ENCODE data around the gene DENND1C. TPM values are rescaled to one million over a fixed set of nuclear protein-coding genes. Genes with fewer than 3 reads are reported as not detected.

DENND1C gene
- total and polyA plus RNA-seq, 2 experiments from 2014 or later = 3.1 to 6.1 TPM

DNA sequence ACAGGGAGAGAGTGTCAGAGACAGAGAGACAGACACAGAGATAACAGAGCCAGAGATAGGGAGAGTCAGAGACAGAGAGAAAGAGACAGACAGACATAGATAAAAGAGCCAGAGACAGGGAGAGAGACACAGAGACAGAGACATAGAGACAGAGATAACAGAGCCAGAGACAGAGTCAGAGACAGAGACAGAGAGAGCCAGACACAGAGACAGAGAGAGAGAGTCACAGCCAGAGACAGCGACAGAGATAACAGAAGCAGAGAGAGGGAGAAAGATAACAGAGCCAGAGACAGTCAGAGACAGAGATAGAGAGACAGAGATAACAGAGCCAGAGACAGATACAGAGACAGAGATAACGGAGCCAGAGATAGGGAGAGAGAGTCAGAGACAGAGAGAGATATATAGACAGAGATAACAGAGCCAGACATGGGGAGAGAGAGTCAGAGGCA, 48.4 kb upstream of the DENND1C start:
- peaks cover 47% of the 10 kb centered on the region for H3K27me3 ChIP-seq (ENCODE audit: insufficient read depth)
- Mint-ChIP-seq H3K4me3 (peak overlapping the region; percentile 74), H3K9me3 (peaks cover 44% of the 10 kb centered on the region), H3K36me3 (ENCODE audit: low read depth) (peaks cover 19% of the 10 kb centered on the region), H3K27me3 (ENCODE audit: insufficient read depth, low read depth, poor library complexity) (peaks cover 46% of the 10 kb centered on the region), H3K27ac (no peak overlapping the region), H3K4me1 (peaks cover 22% of the 10 kb centered on the region)
- DNase-seq (ENCODE audit: low spot score) (no peak), ATAC-seq (no peak)
- peak overlapping the region; percentile 72 for H3K4me3 ChIP-seq
- peak overlapping the region; percentile 94 for H3K4me2 ChIP-seq
- peaks cover 30% of the 10 kb centered on the region for H3K4me1 ChIP-seq (ENCODE audit: insufficient read depth)
- TF ChIP-seq EZH2phosphoT487 (IDR thresholded peaks at IDR 0.05; ENCODE audit: unreplicated experiment) (no peak), STAT1 (IDR thresholded peaks at IDR 0.05; ENCODE audit: unreplicated experiment) (no peak), ZNF114 (CRISPR knock-in tag; IDR thresholded peaks at IDR 0.05) (no peak), ZNF331 (CRISPR knock-in tag; IDR thresholded peaks at IDR 0.05; ENCODE audit: low read depth) (no peak), JUNB (IDR thresholded peaks at IDR 0.05; ENCODE audit: unreplicated experiment) (no peak), EZH2 (IDR thresholded peaks at IDR 0.05; ENCODE audit: low read depth, unreplicated experiment) (no peak), NANOG (IDR thresholded peaks at IDR 0.05; ENCODE audit: borderline replicate concordance) (no peak), POLR2AphosphoS5 (IDR thresholded peaks at IDR 0.05; ENCODE audit: low read depth) (no peak), CREB1 (CRISPR knock-in tag; IDR thresholded peaks at IDR 0.05; ENCODE audit: low read depth) (no peak)
- TF ChIP-seq, protein P1, sequence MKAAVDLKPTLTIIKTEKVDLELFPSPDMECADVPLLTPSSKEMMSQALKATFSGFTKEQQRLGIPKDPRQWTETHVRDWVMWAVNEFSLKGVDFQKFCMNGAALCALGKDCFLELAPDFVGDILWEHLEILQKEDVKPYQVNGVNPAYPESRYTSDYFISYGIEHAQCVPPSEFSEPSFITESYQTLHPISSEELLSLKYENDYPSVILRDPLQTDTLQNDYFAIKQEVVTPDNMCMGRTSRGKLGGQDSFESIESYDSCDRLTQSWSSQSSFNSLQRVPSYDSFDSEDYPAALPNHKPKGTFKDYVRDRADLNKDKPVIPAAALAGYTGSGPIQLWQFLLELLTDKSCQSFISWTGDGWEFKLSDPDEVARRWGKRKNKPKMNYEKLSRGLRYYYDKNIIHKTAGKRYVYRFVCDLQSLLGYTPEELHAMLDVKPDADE (IDR thresholded peaks at IDR 0.05) = no peak
- TF ChIP-seq, protein P2, sequence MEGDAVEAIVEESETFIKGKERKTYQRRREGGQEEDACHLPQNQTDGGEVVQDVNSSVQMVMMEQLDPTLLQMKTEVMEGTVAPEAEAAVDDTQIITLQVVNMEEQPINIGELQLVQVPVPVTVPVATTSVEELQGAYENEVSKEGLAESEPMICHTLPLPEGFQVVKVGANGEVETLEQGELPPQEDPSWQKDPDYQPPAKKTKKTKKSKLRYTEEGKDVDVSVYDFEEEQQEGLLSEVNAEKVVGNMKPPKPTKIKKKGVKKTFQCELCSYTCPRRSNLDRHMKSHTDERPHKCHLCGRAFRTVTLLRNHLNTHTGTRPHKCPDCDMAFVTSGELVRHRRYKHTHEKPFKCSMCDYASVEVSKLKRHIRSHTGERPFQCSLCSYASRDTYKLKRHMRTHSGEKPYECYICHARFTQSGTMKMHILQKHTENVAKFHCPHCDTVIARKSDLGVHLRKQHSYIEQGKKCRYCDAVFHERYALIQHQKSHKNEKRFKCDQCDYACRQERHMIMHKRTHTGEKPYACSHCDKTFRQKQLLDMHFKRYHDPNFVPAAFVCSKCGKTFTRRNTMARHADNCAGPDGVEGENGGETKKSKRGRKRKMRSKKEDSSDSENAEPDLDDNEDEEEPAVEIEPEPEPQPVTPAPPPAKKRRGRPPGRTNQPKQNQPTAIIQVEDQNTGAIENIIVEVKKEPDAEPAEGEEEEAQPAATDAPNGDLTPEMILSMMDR (conservative IDR thresholded peaks at IDR 0.05; ENCODE audit: low read depth in 2 of 2) = no peak
- TF ChIP-seq, protein P3, sequence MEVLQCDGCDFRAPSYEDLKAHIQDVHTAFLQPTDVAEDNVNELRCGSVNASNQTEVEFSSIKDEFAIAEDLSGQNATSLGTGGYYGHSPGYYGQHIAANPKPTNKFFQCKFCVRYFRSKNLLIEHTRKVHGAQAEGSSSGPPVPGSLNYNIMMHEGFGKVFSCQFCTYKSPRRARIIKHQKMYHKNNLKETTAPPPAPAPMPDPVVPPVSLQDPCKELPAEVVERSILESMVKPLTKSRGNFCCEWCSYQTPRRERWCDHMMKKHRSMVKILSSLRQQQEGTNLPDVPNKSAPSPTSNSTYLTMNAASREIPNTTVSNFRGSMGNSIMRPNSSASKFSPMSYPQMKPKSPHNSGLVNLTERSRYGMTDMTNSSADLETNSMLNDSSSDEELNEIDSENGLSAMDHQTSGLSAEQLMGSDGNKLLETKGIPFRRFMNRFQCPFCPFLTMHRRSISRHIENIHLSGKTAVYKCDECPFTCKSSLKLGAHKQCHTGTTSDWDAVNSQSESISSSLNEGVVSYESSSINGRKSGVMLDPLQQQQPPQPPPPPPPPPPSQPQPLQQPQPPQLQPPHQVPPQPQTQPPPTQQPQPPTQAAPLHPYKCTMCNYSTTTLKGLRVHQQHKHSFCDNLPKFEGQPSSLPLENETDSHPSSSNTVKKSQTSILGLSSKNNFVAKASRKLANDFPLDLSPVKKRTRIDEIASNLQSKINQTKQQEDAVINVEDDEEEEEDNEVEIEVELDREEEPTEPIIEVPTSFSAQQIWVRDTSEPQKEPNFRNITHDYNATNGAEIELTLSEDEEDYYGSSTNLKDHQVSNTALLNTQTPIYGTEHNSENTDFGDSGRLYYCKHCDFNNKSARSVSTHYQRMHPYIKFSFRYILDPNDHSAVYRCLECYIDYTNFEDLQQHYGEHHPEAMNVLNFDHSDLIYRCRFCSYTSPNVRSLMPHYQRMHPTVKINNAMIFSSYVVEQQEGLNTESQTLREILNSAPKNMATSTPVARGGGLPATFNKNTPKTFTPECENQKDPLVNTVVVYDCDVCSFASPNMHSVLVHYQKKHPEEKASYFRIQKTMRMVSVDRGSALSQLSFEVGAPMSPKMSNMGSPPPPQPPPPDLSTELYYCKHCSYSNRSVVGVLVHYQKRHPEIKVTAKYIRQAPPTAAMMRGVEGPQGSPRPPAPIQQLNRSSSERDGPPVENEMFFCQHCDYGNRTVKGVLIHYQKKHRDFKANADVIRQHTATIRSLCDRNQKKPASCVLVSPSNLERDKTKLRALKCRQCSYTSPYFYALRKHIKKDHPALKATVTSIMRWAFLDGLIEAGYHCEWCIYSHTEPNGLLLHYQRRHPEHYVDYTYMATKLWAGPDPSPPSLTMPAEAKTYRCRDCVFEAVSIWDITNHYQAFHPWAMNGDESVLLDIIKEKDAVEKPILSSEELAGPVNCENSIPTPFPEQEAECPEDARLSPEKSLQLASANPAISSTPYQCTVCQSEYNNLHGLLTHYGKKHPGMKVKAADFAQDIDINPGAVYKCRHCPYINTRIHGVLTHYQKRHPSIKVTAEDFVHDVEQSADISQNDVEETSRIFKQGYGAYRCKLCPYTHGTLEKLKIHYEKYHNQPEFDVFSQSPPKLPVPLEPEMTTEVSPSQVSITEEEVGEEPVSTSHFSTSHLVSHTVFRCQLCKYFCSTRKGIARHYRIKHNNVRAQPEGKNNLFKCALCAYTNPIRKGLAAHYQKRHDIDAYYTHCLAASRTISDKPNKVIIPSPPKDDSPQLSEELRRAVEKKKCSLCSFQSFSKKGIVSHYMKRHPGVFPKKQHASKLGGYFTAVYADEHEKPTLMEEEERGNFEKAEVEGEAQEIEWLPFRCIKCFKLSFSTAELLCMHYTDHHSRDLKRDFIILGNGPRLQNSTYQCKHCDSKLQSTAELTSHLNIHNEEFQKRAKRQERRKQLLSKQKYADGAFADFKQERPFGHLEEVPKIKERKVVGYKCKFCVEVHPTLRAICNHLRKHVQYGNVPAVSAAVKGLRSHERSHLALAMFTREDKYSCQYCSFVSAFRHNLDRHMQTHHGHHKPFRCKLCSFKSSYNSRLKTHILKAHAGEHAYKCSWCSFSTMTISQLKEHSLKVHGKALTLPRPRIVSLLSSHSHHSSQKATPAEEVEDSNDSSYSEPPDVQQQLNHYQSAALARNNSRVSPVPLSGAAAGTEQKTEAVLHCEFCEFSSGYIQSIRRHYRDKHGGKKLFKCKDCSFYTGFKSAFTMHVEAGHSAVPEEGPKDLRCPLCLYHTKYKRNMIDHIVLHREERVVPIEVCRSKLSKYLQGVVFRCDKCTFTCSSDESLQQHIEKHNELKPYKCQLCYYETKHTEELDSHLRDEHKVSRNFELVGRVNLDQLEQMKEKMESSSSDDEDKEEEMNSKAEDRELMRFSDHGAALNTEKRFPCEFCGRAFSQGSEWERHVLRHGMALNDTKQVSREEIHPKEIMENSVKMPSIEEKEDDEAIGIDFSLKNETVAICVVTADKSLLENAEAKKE (CRISPR knock-in tag; IDR thresholded peaks at IDR 0.05) = no peak
- TF ChIP-seq, protein P4, sequence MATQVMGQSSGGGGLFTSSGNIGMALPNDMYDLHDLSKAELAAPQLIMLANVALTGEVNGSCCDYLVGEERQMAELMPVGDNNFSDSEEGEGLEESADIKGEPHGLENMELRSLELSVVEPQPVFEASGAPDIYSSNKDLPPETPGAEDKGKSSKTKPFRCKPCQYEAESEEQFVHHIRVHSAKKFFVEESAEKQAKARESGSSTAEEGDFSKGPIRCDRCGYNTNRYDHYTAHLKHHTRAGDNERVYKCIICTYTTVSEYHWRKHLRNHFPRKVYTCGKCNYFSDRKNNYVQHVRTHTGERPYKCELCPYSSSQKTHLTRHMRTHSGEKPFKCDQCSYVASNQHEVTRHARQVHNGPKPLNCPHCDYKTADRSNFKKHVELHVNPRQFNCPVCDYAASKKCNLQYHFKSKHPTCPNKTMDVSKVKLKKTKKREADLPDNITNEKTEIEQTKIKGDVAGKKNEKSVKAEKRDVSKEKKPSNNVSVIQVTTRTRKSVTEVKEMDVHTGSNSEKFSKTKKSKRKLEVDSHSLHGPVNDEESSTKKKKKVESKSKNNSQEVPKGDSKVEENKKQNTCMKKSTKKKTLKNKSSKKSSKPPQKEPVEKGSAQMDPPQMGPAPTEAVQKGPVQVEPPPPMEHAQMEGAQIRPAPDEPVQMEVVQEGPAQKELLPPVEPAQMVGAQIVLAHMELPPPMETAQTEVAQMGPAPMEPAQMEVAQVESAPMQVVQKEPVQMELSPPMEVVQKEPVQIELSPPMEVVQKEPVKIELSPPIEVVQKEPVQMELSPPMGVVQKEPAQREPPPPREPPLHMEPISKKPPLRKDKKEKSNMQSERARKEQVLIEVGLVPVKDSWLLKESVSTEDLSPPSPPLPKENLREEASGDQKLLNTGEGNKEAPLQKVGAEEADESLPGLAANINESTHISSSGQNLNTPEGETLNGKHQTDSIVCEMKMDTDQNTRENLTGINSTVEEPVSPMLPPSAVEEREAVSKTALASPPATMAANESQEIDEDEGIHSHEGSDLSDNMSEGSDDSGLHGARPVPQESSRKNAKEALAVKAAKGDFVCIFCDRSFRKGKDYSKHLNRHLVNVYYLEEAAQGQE (IDR thresholded peaks at IDR 0.05; ENCODE audit: unreplicated experiment) = no peak
- no peaks in the 10 kb centered on the region for H4K20me1 ChIP-seq (replicated peaks; ENCODE audit: insufficient read depth)
- no peaks in the 10 kb centered on the region for H3K36me3 ChIP-seq (ENCODE audit: insufficient read depth)
- H3K79me2 ChIP-seq (replicated peaks; ENCODE audit: insufficient read depth) = no peaks in the 10 kb centered on the region
- H2AFZ ChIP-seq = no peak overlapping the region; the same call in 1 of the 2 replicates
- peaks cover 10% of the 10 kb centered on the region for H3F3A ChIP-seq (replicated peaks; ENCODE audit: low read depth)
- no peak overlapping the region for H3K27ac ChIP-seq (ENCODE audit: low read depth)
- H3K9me2 ChIP-seq (ENCODE audit: insufficient read depth) = no peaks in the 10 kb centered on the region
